ENCODE data around the gene SNAP91.
"Not testable (repeated sequence)": the region's sequence is repeated elsewhere in the genome, so short reads cannot be mapped to it uniquely, and the experiment has no call there.

The SNAP91 gene

DNA sequence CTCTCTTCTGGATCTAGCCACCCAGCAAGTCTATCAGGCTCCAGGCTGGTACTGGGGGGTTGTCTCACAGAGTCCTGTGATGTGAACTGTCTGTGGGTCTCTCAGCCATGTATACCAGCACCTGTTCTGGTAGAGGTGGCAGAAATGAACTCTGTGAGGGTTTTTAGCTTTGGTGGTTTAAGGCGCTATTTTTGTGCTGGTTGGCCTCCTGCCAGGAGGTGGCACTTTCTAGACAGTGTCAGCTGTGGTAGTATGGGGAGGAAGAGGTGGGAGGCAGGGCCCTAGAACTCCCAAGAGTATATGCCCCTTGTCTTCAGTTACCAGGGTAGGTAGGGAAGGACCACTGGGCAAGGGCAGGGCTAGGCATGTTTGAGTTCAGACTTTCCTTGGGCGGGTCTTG is 75.8 kb downstream of the SNAP91 start:
- no peak for DNase-seq (ENCODE audit: low spot score)

DNA sequence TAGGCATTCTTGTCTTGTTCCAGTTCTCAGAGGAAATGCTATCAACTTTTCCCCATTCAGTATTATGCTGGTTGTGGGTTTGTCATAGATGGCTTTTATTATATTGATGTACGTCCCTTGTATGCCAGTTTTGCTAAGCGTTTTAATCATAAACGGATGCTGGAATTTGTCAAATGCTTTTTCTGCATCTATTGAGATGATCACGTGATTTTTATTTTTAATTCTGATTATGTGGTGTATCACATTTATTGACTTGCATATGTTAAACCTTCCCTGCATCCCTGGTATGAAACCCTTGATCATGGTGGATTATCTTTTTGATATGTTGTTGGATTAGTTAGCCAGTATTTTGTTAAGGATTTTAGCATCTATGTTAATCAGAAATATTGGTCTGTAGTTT is 79.0 kb downstream of the SNAP91 start:
- DNase-seq (ENCODE audit: low spot score): not testable (repeated sequence)

DNA sequence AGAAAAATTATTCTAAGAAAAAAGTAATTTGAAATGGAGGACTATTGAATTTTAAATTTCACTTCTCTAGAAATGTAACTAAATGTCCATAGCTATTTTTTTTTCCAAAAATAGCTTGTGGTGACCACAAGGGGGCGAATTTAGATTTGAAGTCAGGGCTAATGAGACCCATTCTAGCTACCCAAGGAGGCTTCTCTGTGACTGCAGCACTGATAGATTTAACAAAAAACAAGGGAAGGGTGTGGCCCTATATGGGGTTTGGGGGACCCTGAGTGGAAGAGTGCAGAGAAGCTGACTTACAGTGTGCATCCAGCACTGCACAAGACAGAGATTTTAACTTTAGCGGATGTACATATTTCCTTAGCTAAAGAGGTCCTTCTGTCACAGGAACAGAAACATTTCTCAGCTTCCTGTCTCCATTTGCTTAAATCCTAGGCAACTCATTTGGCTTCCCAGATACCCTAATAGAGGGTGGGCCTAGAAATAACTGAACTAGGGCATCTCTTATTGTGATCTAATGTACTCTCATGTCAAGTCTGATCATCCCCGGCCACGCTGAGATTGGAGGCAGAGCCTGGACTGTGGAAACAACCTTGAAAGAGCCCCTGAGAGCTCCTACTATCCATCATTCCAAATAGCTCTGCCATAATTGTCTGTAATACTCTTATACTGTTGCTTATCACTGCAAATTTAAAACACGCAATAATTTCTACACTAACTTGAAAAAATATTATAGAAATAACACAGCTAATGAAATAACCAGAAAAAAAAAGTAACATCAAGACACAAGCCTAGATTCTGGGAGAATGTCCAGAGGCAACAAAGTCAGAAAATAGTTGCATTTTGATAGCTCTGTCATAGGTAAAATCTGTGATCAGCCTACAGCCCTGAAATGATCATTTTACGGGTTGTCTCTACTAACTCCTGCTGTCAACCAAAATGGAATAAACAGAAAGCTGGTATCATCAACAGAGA is 93.6 kb downstream of the SNAP91 start:
- peak; percentile 4 for DNase-seq (ENCODE audit: low spot score)

GRCh38 chr6:83613378-83613777 is 95.5 kb downstream of the SNAP91 start:
- DNase-seq (ENCODE audit: low spot score): no peak

DNA sequence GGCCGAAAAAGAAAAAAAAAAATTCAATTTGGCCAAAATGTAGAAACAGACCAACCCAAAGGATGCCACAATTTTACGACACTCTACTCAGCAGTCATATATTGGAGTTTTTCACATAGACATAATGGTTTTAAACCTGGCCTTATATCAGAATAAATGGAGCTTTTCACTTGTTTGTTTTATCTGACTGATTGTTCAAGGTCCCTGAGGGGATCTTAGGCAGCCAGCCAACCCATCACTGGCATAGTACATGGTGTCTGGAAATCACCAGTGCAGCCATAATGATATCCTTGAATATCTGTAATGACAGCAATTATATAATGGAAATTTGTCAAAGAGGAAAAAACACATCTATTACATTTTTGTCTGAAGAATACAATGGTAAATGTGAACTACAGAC is 99.7 kb downstream of the SNAP91 start:
- DNase-seq (ENCODE audit: low spot score): no peak

GRCh38 chr6:83605517-83605916 is 103.4 kb downstream of the SNAP91 start:
- no peak for DNase-seq (ENCODE audit: low spot score)

- DNase-seq (ENCODE audit: low spot score): no peak
These were observed 105.3 kb downstream of the SNAP91 start for GRCh38 chr6:83603551-83603950.

DNA sequence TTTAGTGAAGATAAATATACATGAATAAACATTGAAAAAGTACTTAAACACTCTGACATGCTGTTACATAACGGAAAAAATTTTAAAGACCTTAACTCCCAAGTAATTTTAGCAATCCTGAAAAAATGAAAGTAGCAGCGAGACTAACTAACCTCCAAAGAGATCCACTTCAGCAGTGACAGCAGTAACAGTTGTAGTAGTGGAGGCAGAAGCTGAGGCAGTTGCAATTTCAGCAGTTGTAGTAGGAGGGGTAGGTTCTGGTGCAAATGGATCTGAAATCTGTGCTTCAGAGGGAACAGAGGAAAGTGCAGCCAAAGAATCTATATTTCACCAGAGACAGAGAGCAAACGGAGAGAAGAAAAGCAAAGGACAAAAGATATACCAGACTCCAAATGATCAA is 107.8 kb downstream of the SNAP91 start:
- DNase-seq (ENCODE audit: low spot score): no peak

- DNase-seq (ENCODE audit: low spot score): no peak
These were observed 108.4 kb downstream of the SNAP91 start for GRCh38 chr6:83600459-83600858.

DNA sequence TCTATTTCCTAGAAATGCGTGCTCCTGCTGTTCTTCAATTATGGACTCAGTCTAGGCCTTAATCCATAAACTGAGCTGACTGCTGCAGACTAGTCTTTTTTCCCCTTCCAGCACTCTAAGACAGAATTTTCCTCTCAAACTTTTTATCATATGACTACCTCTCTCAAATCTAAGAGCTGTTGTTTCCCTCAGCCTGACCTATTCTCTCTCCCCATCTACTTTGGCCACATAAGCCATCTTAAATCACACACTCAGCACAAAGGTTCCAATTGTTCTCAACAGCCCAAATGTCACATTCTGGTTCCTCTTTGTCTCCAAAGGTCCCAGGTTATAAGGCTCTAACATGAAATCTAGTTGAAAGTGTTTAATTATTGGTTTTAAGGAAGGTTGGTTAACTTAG is 111.4 kb downstream of the SNAP91 start:
- DNase-seq (ENCODE audit: low spot score): no peak

DNA sequence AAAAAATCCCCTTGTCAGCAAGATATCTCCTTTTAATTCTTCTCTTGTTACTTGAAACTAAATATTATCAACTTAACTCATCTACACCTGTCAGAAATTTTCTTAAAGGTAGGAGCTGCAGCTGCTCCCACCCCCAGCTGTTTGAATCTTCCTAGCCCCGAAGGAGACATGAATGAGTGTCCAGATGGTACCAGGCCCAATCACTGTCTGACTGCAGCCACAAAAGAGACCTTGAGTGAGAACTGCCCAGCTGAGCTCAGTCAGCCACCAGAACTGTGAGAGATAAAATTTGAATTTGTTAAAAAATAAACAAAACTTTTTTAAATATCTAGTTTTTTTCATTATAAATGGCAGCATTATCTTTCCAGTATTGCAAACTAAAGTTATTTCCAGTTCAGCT is 111.8 kb downstream of the SNAP91 start:
- DNase-seq (ENCODE audit: low spot score): no peak

GRCh38 chr6:83594941-83595340 is 114.0 kb downstream of the SNAP91 start:
- no peak for DNase-seq (ENCODE audit: low spot score)

- DNase-seq (ENCODE audit: low spot score): no peak
These were observed 115.5 kb downstream of the SNAP91 start for GRCh38 chr6:83593395-83593785.

- no peak for DNase-seq (ENCODE audit: low spot score)
These were observed 116.0 kb downstream of the SNAP91 start for GRCh38 chr6:83592770-83593394.

- DNase-seq (ENCODE audit: low spot score): no peak
These were observed 118.5 kb downstream of the SNAP91 start for GRCh38 chr6:83590416-83590815.

- DNase-seq (ENCODE audit: low spot score): no peak
These were observed 119.8 kb downstream of the SNAP91 start for GRCh38 chr6:83589076-83589475.

- no peak for DNase-seq (ENCODE audit: low spot score)
These were observed 130.8 kb downstream of the SNAP91 start for GRCh38 chr6:83578057-83578456.

DNA sequence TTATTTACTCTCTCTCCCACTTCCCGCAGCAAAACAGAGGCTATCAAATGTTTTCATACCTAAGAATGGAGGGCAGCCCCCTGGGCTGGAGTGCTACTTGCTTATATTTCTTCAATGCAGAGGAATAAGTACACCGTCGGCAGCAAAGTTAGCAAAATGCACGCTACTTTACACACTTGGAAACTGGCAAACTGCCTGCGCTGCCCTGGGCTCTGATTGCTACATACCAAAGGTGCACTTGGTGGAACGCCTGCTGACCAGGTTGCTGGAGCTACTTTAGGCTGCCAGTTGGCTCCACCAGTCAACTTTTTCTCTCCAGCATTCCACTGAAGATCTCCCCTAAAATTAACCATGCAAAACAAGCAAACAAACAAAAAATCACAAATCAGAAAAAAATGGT is 134.1 kb downstream of the SNAP91 start:
- DNase-seq (ENCODE audit: low spot score): no peak

GRCh38 chr6:83571663-83572185 is 137.2 kb downstream of the SNAP91 start:
- DNase-seq (ENCODE audit: low spot score): not testable (repeated sequence)

- DNase-seq (ENCODE audit: low spot score): no peak
These were observed 149.9 kb downstream of the SNAP91 start for GRCh38 chr6:83558975-83559374.

GRCh38 chr6:83556871-83557270 is 152.0 kb downstream of the SNAP91 start:
- DNase-seq (ENCODE audit: low spot score): no peak

GRCh38 chr6:83551748-83552147 is 157.2 kb downstream of the SNAP91 start:
- DNase-seq (ENCODE audit: low spot score): not testable (repeated sequence)

GRCh38 chr6:83550482-83550881 is 158.4 kb downstream of the SNAP91 start:
- not testable (repeated sequence) for DNase-seq (ENCODE audit: low spot score)
